Measurements from ENCODE around the gene RAPGEF2. TPM values are rescaled to one million over a fixed set of nuclear protein-coding genes. Genes with fewer than 3 reads are reported as not detected.

RAPGEF2 gene
- total and polyA plus RNA-seq, 2 experiments from 2014 or later = 17.3 to 96.0 TPM

- Histone ChIP-seq H3K4me1 (ENCODE audit: low read depth) (peaks cover 10% of the 10 kb centered on the region), H3K27me3 (no peaks in the 10 kb centered on the region), H3K4me3 (no peak overlapping the region), H3K9me3 (ENCODE audit: low read depth) (no peaks in the 10 kb centered on the region), H3K36me3 (peaks cover 58% of the 10 kb centered on the region), H3K27ac (peak overlapping the region; percentile 44)
- TF ChIP-seq CTCF (IDR thresholded peaks at IDR 0.05; ENCODE audit: low read depth, low read length) = no peak
- no peak for DNase-seq (ENCODE audit: low read depth in 1 of 2, low spot score in 1 of 2)
Observed at GRCh38 chr4:159343116-159343515, 240.2 kb downstream of the RAPGEF2 start.

GRCh38 chr4:159344877-159345276 is 242.0 kb downstream of the RAPGEF2 start:
- Histone ChIP-seq H3K36me3 (peaks cover 49% of the 10 kb centered on the region), H3K4me3 (no peak overlapping the region), H3K27ac (peak overlapping the region; percentile 44), H3K9me3 (ENCODE audit: low read depth) (no peaks in the 10 kb centered on the region), H3K27me3 (no peaks in the 10 kb centered on the region), H3K4me1 (ENCODE audit: low read depth) (peaks cover 10% of the 10 kb centered on the region)
- no peak for DNase-seq (ENCODE audit: low read depth in 1 of 2, low spot score in 1 of 2)
- TF ChIP-seq CTCF (IDR thresholded peaks at IDR 0.05; ENCODE audit: low read depth, low read length) = no peak

- peak in 1 of 2 donors; percentile 24 for DNase-seq (ENCODE audit: low read depth in 1 of 2, low spot score in 1 of 2)
- peaks cover 11% of the 10 kb centered on the region for H3K4me1 ChIP-seq (ENCODE audit: low read depth)
- no peak overlapping the region for H3K4me3 ChIP-seq
- H3K36me3 ChIP-seq = peaks cover 61% of the 10 kb centered on the region
- H3K27me3 ChIP-seq = no peaks in the 10 kb centered on the region
- H3K27ac ChIP-seq = peak overlapping the region; percentile 44
- no peaks in the 10 kb centered on the region for H3K9me3 ChIP-seq (ENCODE audit: low read depth)
- TF ChIP-seq CTCF (IDR thresholded peaks at IDR 0.05; ENCODE audit: low read depth, low read length) = no peak
Observed at GRCh38 chr4:159346681-159347080, 243.8 kb downstream of the RAPGEF2 start.

GRCh38 chr4:159347813-159348212 is 244.9 kb downstream of the RAPGEF2 start:
- TF ChIP-seq CTCF (IDR thresholded peaks at IDR 0.05; ENCODE audit: low read depth, low read length) = no peak
- H3K27ac ChIP-seq = no peak overlapping the region
- H3K36me3 ChIP-seq = peaks cover 57% of the 10 kb centered on the region
- no peaks in the 10 kb centered on the region for H3K27me3 ChIP-seq
- no peak overlapping the region for H3K4me3 ChIP-seq
- no peaks in the 10 kb centered on the region for H3K9me3 ChIP-seq (ENCODE audit: low read depth)
- DNase-seq (ENCODE audit: low read depth in 1 of 2, low spot score in 1 of 2) = no peak
- peaks cover 22% of the 10 kb centered on the region for H3K4me1 ChIP-seq (ENCODE audit: low read depth)

- peaks cover 55% of the 10 kb centered on the region for H3K36me3 ChIP-seq
- DNase-seq (ENCODE audit: low read depth in 1 of 2, low spot score in 1 of 2) = no peak
- no peak for TF ChIP-seq CTCF (IDR thresholded peaks at IDR 0.05; ENCODE audit: low read depth, low read length)
- no peaks in the 10 kb centered on the region for H3K9me3 ChIP-seq (ENCODE audit: low read depth)
- H3K4me3 ChIP-seq = no peak overlapping the region
- H3K4me1 ChIP-seq (ENCODE audit: low read depth) = peaks cover 33% of the 10 kb centered on the region
- no peaks in the 10 kb centered on the region for H3K27me3 ChIP-seq
- peak overlapping the region; percentile 6 for H3K27ac ChIP-seq
Observed at GRCh38 chr4:159349332-159349731, 246.5 kb downstream of the RAPGEF2 start.

- peak overlapping the region; percentile 98 for H3K27ac ChIP-seq
- no peak for TF ChIP-seq CTCF (IDR thresholded peaks at IDR 0.05; ENCODE audit: low read depth, low read length)
Observed at GRCh38 chr4:159352609-159353008, 249.7 kb downstream of the RAPGEF2 start.

More at GRCh38 chr4:159352609-159353008, 249.7 kb downstream of the RAPGEF2 start:
- peaks cover 59% of the 10 kb centered on the region for H3K36me3 ChIP-seq
- H3K4me1 ChIP-seq (ENCODE audit: low read depth) = peaks cover 29% of the 10 kb centered on the region
- H3K9me3 ChIP-seq (ENCODE audit: low read depth) = no peaks in the 10 kb centered on the region
- no peaks in the 10 kb centered on the region for H3K27me3 ChIP-seq
- no peak overlapping the region for H3K4me3 ChIP-seq
- no peak for DNase-seq (ENCODE audit: low read depth in 1 of 2, low spot score in 1 of 2)
